Gastroesophageal sphincter (tissue), 3 donors: ENCODE results near the gene ATF7IP.

ENCODE experiments used
- CTCF ChIP-seq, 4 experiments: fragments of 200-600 bp in 2 of 4; fragments of 450-650 bp in 2 of 4; sonication (generic) in 1 of 4; IDR thresholded peaks; one replicate each; pipeline ENCODE4 v1.5.1; 2017 to 2019; ENCODE audit warnings: antibody characterized with exemption in 4 of 4, mild to moderate bottlenecking in 2 of 4, moderate library complexity in 2 of 4
- EP300 ChIP-seq: sonication (generic); formaldehyde crosslinking; IDR thresholded peaks from one replicate; pipeline ENCODE4 v1.6.1; 2017; ENCODE audit warnings: antibody characterized with exemption, mild to moderate bottlenecking
- POLR2A ChIP-seq, 2 donors: fragments of 450-650 bp; IDR thresholded peaks; one replicate each; pipeline ENCODE4 v1.6.1; 2017; ENCODE audit warnings: antibody characterized with exemption in 2 of 2, mild to moderate bottlenecking in 2 of 2, moderate library complexity in 1 of 2

- TF ChIP-seq POLR2A (IDR thresholded peaks at IDR 0.05): no peak
- TF ChIP-seq CTCF (IDR thresholded peaks at IDR 0.05): no peak
- TF ChIP-seq EP300: no peak
Measured at GRCh38 chr12:14442221-14442881, 76.9 kb downstream of the ATF7IP start.
